ENCODE results near the gene HOXC9. TPM values are rescaled to one million over a fixed set of nuclear protein-coding genes. Genes with fewer than 3 reads are reported as not detected.

Gene HOXC9
- polyA plus RNA-seq, 1 of the 3 experiments (the other 2 are of a cell fraction) = 1.9 TPM

GRCh38 chr12:53985994-53986685 lies 13.8 kb upstream of the HOXC9 start:
- Histone ChIP-seq H3K36me3 (replicated peaks in 1 of 2; ENCODE audit: control insufficient read depth in 1 of 2, insufficient read depth in 2 of 2, low read length in 1 of 2) (no peaks in the 10 kb centered on the region), H3K79me2 (ENCODE audit: insufficient read depth) (no peaks in the 10 kb centered on the region), H2AFZ (ENCODE audit: low read depth) (no peak overlapping the region), H3K4me2 (peak overlapping the region; percentile 95), H3K9me2 (no peaks in the 10 kb centered on the region), H3K27ac (ENCODE audit: low read depth in 2 of 2, low read length in 1 of 2) (no peak overlapping the region), H4K20me1 (ENCODE audit: insufficient read depth) (no peaks in the 10 kb centered on the region), H3F3A (replicated peaks; ENCODE audit: insufficient read depth) (peaks cover 4% of the 10 kb centered on the region), H3K4me1 (ENCODE audit: control insufficient read depth in 1 of 2, insufficient read depth in 2 of 2, low read depth in 1 of 2, low read length in 1 of 2) (peaks cover 0 to 12% of the 10 kb centered on the region in 2 experiments; a peak in 1 of 4 replicates), H3K27me3 (ENCODE audit: insufficient read depth) (peaks cover 95% of the 10 kb centered on the region), H3K9ac (no peak overlapping the region), H3K9me3 (no peaks in the 10 kb centered on the region), H3K4me3 (ENCODE audit: low read depth in 2 of 2, low read length in 1 of 2) (peak overlapping the region; percentile 12 to 41; a peak in 2 of 4 replicates)
- TF ChIP-seq EZH2phosphoT487 (IDR thresholded peaks at IDR 0.05; ENCODE audit: borderline replicate concordance, low read depth) (0 out of 2 replicates have a peak, but pooled peaks have one; percentile 26), FOXJ3 (CRISPR knock-in tag; IDR thresholded peaks at IDR 0.05) (no peak)
- CTCF ChIA-PET = interaction anchor here (0.8 to 12.8 kb wide), 21 partner anchors 14 to 320 kb away, joined by 3 to 194 read pairs (median 6); partner anchors contain the start of genes HOTAIR, HOXC11, HOXC5 and HOXC6
- 23% methylated on average over 18 of the region's 50 CpGs for WGBS (ENCODE audit: low lambda C conversion rate)
- peak; percentile 56 for DNase-seq
- POLR2A ChIA-PET = interaction anchor here (1.1 kb wide), 1 partner anchor 230 kb away, joined by 3 read pairs; no protein-coding TSS in a partner anchor

- H3K4me2 ChIP-seq = no peak overlapping the region
- H3K27me3 ChIP-seq (ENCODE audit: insufficient read depth) = peaks cover 95% of the 10 kb centered on the region
- H3F3A ChIP-seq (replicated peaks; ENCODE audit: insufficient read depth) = peaks cover 5% of the 10 kb centered on the region
- WGBS (ENCODE audit: low lambda C conversion rate) = 36% methylated on average over 20 of the region's 21 CpGs
- CTCF ChIA-PET = interaction anchor here (0.7 to 12.8 kb wide), 17 partner anchors 13 to 337 kb away, joined by 3 to 194 read pairs (median 7); partner anchors contain the start of genes HOTAIR, HOXC11, HOXC5 and HOXC6
- H2AFZ ChIP-seq (ENCODE audit: low read depth) = no peak overlapping the region
- POLR2A ChIA-PET = interaction anchor here (2.1 kb wide), 1 partner anchor 13 kb away, joined by 5 read pairs; the partner anchor contains the start of gene HOXC9
- DNase-seq = no peak
- no peak overlapping the region for H3K4me3 ChIP-seq (ENCODE audit: low read depth in 2 of 2, low read length in 1 of 2)
- H3K4me1 ChIP-seq (ENCODE audit: control insufficient read depth in 1 of 2, insufficient read depth in 2 of 2, low read depth in 1 of 2, low read length in 1 of 2) = peaks cover 0 to 12% of the 10 kb centered on the region in 2 experiments; a peak in 1 of 4 replicates
- no peaks in the 10 kb centered on the region for H3K9me3 ChIP-seq
- no peak for TF ChIP-seq USF1 (IDR thresholded peaks at IDR 0.05; ENCODE audit: borderline replicate concordance, low read depth)
- no peak for TF ChIP-seq PBX3 (IDR thresholded peaks at IDR 0.05)
- no peak for TF ChIP-seq FOXM1 (IDR thresholded peaks at IDR 0.05; ENCODE audit: low read depth)
- TF ChIP-seq GABPA (IDR thresholded peaks at IDR 0.05; ENCODE audit: low read depth) = no peak
- no peak for TF ChIP-seq GATA2 (CRISPR knock-in tag; IDR thresholded peaks at IDR 0.05)
- no peak for TF ChIP-seq ELF1 (IDR thresholded peaks at IDR 0.05)
- no peak for TF ChIP-seq FOXJ3 (CRISPR knock-in tag; IDR thresholded peaks at IDR 0.05)
- TF ChIP-seq EP300 (IDR thresholded peaks at IDR 0.05; ENCODE audit: borderline replicate concordance in 1 of 2, low read depth in 1 of 2, low read length in 1 of 2) = no peak
- no peak for TF ChIP-seq JUND (IDR thresholded peaks at IDR 0.05)
- no peak for TF ChIP-seq SIN3A (IDR thresholded peaks at IDR 0.05; ENCODE audit: borderline replicate concordance, low read depth, low read length)
- no peak for TF ChIP-seq USF2 (IDR thresholded peaks at IDR 0.05; ENCODE audit: borderline replicate concordance, low read depth, low read length)
- TF ChIP-seq REST (IDR thresholded peaks at IDR 0.05; ENCODE audit: low read depth, low read length) = no peak
- H3K9ac ChIP-seq = no peak overlapping the region
- H3K79me2 ChIP-seq (ENCODE audit: insufficient read depth) = no peaks in the 10 kb centered on the region
- H3K36me3 ChIP-seq (replicated peaks in 1 of 2; ENCODE audit: control insufficient read depth in 1 of 2, insufficient read depth in 2 of 2, low read length in 1 of 2) = no peaks in the 10 kb centered on the region
- H3K9me2 ChIP-seq = no peaks in the 10 kb centered on the region
- no peak overlapping the region for H3K27ac ChIP-seq (ENCODE audit: low read depth in 2 of 2, low read length in 1 of 2)
- no peaks in the 10 kb centered on the region for H4K20me1 ChIP-seq (ENCODE audit: insufficient read depth)
Measured at GRCh38 chr12:53986686-53987483, 13.1 kb upstream of the HOXC9 start.

All from SK-N-SH (cell line).